HL-60 (cell line): ENCODE data around the gene OR2L13.

Experiments used
- GABPA ChIP-seq: IDR thresholded peaks from 2 replicates; pipeline ENCODE4 v1.6.1; 2012; ENCODE audit warnings: low read depth
- TF ChIP-seq, protein P1 (sequence below): IDR thresholded peaks from one replicate; pipeline ENCODE4 v1.5.1; 2011; ENCODE audit warnings: low read length, control low read depth, inconsistent platforms; ENCODE audit not compliant: insufficient read depth
- TF ChIP-seq, protein P2 (sequence below): IDR thresholded peaks from 2 replicates; pipeline ENCODE4 v1.6.1; 2012; ENCODE audit warnings: low read depth; ENCODE audit not compliant: insufficient replicate concordance

DNA sequence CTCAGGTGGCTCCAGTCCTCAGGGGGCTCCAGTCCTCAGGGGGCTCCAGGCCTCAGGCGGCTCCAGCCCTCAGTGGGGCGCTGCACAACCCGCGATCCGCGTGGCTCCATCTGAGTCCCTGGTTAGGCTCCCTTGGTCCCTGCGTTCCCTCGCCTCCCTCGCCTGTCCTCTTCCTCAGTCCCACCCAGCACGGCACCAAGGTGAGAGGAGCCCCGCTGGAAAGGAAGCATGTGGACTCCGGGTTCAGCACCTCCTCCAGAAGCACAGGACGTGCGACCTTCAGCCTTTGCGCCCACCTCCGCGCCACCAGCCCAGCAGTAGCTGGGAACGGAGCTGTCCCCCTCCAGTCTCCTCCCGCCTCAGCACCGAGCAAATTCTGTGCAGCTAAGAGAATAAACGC, 41.8 kb downstream of the OR2L13 start:
- TF ChIP-seq, protein P1, sequence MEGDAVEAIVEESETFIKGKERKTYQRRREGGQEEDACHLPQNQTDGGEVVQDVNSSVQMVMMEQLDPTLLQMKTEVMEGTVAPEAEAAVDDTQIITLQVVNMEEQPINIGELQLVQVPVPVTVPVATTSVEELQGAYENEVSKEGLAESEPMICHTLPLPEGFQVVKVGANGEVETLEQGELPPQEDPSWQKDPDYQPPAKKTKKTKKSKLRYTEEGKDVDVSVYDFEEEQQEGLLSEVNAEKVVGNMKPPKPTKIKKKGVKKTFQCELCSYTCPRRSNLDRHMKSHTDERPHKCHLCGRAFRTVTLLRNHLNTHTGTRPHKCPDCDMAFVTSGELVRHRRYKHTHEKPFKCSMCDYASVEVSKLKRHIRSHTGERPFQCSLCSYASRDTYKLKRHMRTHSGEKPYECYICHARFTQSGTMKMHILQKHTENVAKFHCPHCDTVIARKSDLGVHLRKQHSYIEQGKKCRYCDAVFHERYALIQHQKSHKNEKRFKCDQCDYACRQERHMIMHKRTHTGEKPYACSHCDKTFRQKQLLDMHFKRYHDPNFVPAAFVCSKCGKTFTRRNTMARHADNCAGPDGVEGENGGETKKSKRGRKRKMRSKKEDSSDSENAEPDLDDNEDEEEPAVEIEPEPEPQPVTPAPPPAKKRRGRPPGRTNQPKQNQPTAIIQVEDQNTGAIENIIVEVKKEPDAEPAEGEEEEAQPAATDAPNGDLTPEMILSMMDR: no peak
- no peak for TF ChIP-seq GABPA
- TF ChIP-seq, protein P2, sequence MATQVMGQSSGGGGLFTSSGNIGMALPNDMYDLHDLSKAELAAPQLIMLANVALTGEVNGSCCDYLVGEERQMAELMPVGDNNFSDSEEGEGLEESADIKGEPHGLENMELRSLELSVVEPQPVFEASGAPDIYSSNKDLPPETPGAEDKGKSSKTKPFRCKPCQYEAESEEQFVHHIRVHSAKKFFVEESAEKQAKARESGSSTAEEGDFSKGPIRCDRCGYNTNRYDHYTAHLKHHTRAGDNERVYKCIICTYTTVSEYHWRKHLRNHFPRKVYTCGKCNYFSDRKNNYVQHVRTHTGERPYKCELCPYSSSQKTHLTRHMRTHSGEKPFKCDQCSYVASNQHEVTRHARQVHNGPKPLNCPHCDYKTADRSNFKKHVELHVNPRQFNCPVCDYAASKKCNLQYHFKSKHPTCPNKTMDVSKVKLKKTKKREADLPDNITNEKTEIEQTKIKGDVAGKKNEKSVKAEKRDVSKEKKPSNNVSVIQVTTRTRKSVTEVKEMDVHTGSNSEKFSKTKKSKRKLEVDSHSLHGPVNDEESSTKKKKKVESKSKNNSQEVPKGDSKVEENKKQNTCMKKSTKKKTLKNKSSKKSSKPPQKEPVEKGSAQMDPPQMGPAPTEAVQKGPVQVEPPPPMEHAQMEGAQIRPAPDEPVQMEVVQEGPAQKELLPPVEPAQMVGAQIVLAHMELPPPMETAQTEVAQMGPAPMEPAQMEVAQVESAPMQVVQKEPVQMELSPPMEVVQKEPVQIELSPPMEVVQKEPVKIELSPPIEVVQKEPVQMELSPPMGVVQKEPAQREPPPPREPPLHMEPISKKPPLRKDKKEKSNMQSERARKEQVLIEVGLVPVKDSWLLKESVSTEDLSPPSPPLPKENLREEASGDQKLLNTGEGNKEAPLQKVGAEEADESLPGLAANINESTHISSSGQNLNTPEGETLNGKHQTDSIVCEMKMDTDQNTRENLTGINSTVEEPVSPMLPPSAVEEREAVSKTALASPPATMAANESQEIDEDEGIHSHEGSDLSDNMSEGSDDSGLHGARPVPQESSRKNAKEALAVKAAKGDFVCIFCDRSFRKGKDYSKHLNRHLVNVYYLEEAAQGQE: no peak
